ENCODE results near the gene CPSF4L.

- TF ChIP-seq CTCF (IDR thresholded peaks at IDR 0.05) (no peak), POLR2A (IDR thresholded peaks at IDR 0.05) (no peak), EP300 (IDR thresholded peaks at IDR 0.05) (no peak)
These were observed 34.3 kb downstream of the CPSF4L start for GRCh38 chr17:73227379-73227778.

Measured in tibial nerve (tissue), 4 donors.